A549 (cell line): ENCODE data around the gene ABTB1. TPM values are rescaled to one million over a fixed set of nuclear protein-coding genes. Genes with fewer than 3 reads are reported as not detected.
A peak's percentile ranks its signal among the peaks of the same experiment; 100 is the strongest.

Experiments used
- ATAC-seq, 2 experiments: fragments of 200-7000 bp in 1 of 2; fragments of >200 bp in 1 of 2; cut with Nextera tagmentation in 1 of 2; cut with Tn5 transposase in 1 of 2; 3 replicates each; pipeline versions ENCODE4 v1.8.0 to v1.9.1; 2018 to 2020; ENCODE audit warnings: mild to moderate bottlenecking in 1 of 2, moderate library complexity in 1 of 2
- CTCF ChIA-PET: fragments of 300-600 bp; sonication (Branson Sonifier 250); formaldehyde crosslinking; extraction: SDS; loops from one replicate; lab custom pipeline; 2021; ENCODE audit warnings: antibody characterized with exemption, inconsistent platforms; lab: Yijun Ruan, JAX
- POLR2A ChIA-PET: fragments of 350-600 bp; formaldehyde crosslinking; extraction: SDS; loops from one replicate; lab custom pipeline; 2021; ENCODE audit warnings: antibody characterized with exemption, inconsistent platforms; lab: Yijun Ruan, JAX
- DNase-seq, 2 experiments: peaks; one replicate each; pipeline versions ENCODE4 v3.0.0 to v3.0.0-alpha.2; 2011 to 2016; ENCODE audit warnings: low read depth in 1 of 2, low spot score in 1 of 2
- FAIRE-seq: peaks from 2 replicates; lab custom pipeline; 2011; peaks lifted over from hg19 to GRCh38; lab: Jason Lieb, UNC
- H3K27ac ChIP-seq, 2 experiments: fragments of >200 bp; sonication (Bioruptor Twin); formaldehyde crosslinking; 3 replicates each; pipeline ENCODE4 v1.5.1; 2016 to 2017
- H3K4me1 ChIP-seq: fragments of >200 bp; sonication (Bioruptor Twin); formaldehyde crosslinking; 3 replicates; pipeline ENCODE4 v1.6.1; 2016
- H3K4me2 ChIP-seq: fragments of >200 bp; sonication (Bioruptor Twin); formaldehyde crosslinking; 3 replicates; pipeline ENCODE4 v1.6.1; 2016
- H3K4me3 ChIP-seq: fragments of >200 bp; sonication (Bioruptor Twin); formaldehyde crosslinking; 3 replicates; pipeline ENCODE4 v1.5.1; 2016
- H3K9me3 ChIP-seq: fragments of >200 bp; sonication (Bioruptor Twin); formaldehyde crosslinking; 3 replicates; pipeline ENCODE4 v1.6.1; 2016
- BHLHE40 ChIP-seq: IDR thresholded peaks from 2 replicates; pipeline ENCODE4 v1.6.1; 2012; ENCODE audit warnings: low read depth, low read length, inconsistent platforms
- CBX8 ChIP-seq: fragments of 200-600 bp; sonication (generic); IDR thresholded peaks from 2 replicates; pipeline ENCODE4 v1.6.1; 2016
- EHF ChIP-seq: fragments of 250-450 bp; sonication (Bioruptor Pico); IDR thresholded peaks from 2 replicates; pipeline ENCODE4 v1.5.0; 2020; ENCODE audit warnings: mild to moderate bottlenecking
- EP300 ChIP-seq, 2 experiments: fragments of >200 bp; sonication (Bioruptor Twin); formaldehyde crosslinking; IDR thresholded peaks; 2 replicates in 1 of 2; 3 replicates in 1 of 2; pipeline ENCODE4 v1.6.1; 2016 to 2017
- ESRRA ChIP-seq: fragments of 150-350 bp; IDR thresholded peaks from 2 replicates; pipeline ENCODE4 v1.6.1; 2014; ENCODE audit warnings: mild to moderate bottlenecking, low read length, borderline replicate concordance
- FOSB ChIP-seq: fragments of 250-450 bp; sonication (Bioruptor Pico); IDR thresholded peaks from 2 replicates; pipeline ENCODE4 v1.5.0; 2020; ENCODE audit warnings: mild to moderate bottlenecking, moderate library complexity
- FOSL2 ChIP-seq, 2 experiments: fragments of 450-650 bp in 1 of 2; fragments of >200 bp in 1 of 2; sonication (Bioruptor Twin) in 1 of 2; formaldehyde crosslinking; IDR thresholded peaks; 2 replicates each; pipeline versions ENCODE4 v1.5.0 to v1.6.1; 2016 to 2020; ENCODE audit warnings: mild to moderate bottlenecking in 1 of 2, moderate library complexity in 1 of 2
- FOXS1 ChIP-seq: fragments of 250-450 bp; sonication (Bioruptor Pico); IDR thresholded peaks from 2 replicates; pipeline ENCODE4 v1.5.0; 2020; ENCODE audit warnings: mild to moderate bottlenecking, moderate library complexity
- HEYL ChIP-seq: fragments of 250-450 bp; sonication (Bioruptor Pico); IDR thresholded peaks from 2 replicates; pipeline ENCODE4 v1.8.0; 2021; ENCODE audit warnings: mild to moderate bottlenecking, moderate library complexity
- HOXA7 ChIP-seq: fragments of 250-450 bp; sonication (Bioruptor Pico); IDR thresholded peaks from 2 replicates; pipeline ENCODE4 v1.5.0; 2020; ENCODE audit warnings: mild to moderate bottlenecking, moderate library complexity
- KDM1A ChIP-seq: fragments of 200-600 bp; sonication (generic); IDR thresholded peaks from 2 replicates; pipeline ENCODE4 v1.6.1; 2016; ENCODE audit warnings: low read depth, mild to moderate bottlenecking
- MAZ ChIP-seq: fragments of 150-350 bp; IDR thresholded peaks from 2 replicates; pipeline ENCODE4 v1.6.1; 2014; ENCODE audit warnings: antibody characterized with exemption, low read depth, low read length, borderline replicate concordance
- MYC ChIP-seq: IDR thresholded peaks from 2 replicates; pipeline ENCODE4 v1.6.1; 2012; ENCODE audit warnings: mild to moderate bottlenecking, inconsistent platforms, low read length, improper control_type of control experiment, borderline replicate concordance
- PHF8 ChIP-seq: fragments of 200-600 bp; sonication (generic); IDR thresholded peaks from 2 replicates; pipeline ENCODE4 v1.6.1; 2016; ENCODE audit warnings: low read depth, mild to moderate bottlenecking, antibody characterized with exemption, moderate library complexity, borderline replicate concordance
- SMC3 ChIP-seq: fragments of >200 bp; sonication (Bioruptor Twin); formaldehyde crosslinking; IDR thresholded peaks from 3 replicates; pipeline ENCODE4 v1.6.1; 2018; ENCODE audit warnings: inconsistent platforms
- ZNF302 ChIP-seq: fragments of 250-450 bp; sonication (Bioruptor Pico); IDR thresholded peaks from 2 replicates; pipeline ENCODE4 v1.9.0; 2021; ENCODE audit warnings: inconsistent platforms, mild to moderate bottlenecking, moderate library complexity
- WGBS: methylation state at CpG from one replicate; pipeline ENCODE4 v1.1.6; 2017; ENCODE audit errors: missing lambda C conversion rate; 5-methylcytosine and 5-hydroxymethylcytosine counted together
- polyA plus RNA-seq, 4 experiments: library from polyadenylated mRNA; depleted of rRNA in 3 of 4; stranded (reverse); fragments of >200 nt; fragmentation: RNase III in 1 of 4; extraction: RNeasy Plus Mini Kit Qiagen cat#74134 plus additional on column Dnase treatment in 1 of 4; gene quantifications; 2 replicates in 3 of 4; 3 replicates in 1 of 4; pipeline ENCODE4 v1.2.3, GENCODE V29; 2011 to 2017
- TF ChIP-seq, protein P1 (sequence below): fragments of >200 bp; sonication (Bioruptor Twin); formaldehyde crosslinking; IDR thresholded peaks from 3 replicates; pipeline ENCODE4 v1.5.1; 2016
- TF ChIP-seq, protein P2 (sequence below): fragments of 450-650 bp; IDR thresholded peaks from 2 replicates; pipeline ENCODE4 v1.6.1; 2014; ENCODE audit warnings: antibody characterized with exemption
- TF ChIP-seq, protein P3 (sequence below): fragments of >200 bp; sonication (Bioruptor Twin); formaldehyde crosslinking; IDR thresholded peaks from 2 replicates; pipeline ENCODE4 v1.6.1; 2016
- TF ChIP-seq, protein P4 (sequence below): fragments of 250-450 bp; sonication (Bioruptor Pico); IDR thresholded peaks from 2 replicates; pipeline ENCODE4 v1.5.0; 2021; ENCODE audit warnings: mild to moderate bottlenecking, moderate library complexity, borderline replicate concordance

The ABTB1 gene
- polyA plus RNA-seq, 2 of the 4 experiments (the other 2 are of a cell fraction): 9.7 to 13.2 TPM

DNA sequence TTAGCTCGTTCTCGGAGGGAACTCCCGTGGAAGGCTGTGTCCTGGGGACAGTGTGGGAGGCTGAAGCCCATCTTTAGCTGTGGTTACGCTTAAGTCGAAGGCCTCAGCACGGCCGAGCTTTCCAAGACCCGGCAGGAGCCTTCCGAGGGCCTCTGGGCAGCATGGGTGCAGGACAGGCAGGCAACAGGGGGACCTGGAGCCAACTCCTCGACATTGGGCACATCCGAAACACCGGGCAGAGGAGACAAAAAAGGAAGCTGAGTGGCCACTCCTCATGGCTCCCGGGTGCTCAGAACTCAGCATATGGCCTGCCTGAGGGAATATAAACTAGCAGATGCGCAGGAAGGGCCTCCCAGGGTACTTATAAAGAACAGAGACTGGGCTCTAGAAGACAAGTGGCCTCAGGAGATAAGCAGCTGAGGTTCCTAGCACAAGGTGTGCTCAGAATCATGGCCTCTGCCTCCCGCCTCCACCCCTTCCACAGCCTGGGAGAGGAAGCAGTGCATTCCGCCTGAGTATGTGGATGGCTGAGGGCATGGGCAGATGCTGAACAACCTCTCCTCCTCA is 34.1 kb downstream of the ABTB1 start (continued):
- no peak for TF ChIP-seq KDM1A
- no peak for TF ChIP-seq ZNF302 (CRISPR knock-in tag)
- TF ChIP-seq HEYL (CRISPR knock-in tag): no peak
- no peak for TF ChIP-seq CBX8
- TF ChIP-seq, protein P1, sequence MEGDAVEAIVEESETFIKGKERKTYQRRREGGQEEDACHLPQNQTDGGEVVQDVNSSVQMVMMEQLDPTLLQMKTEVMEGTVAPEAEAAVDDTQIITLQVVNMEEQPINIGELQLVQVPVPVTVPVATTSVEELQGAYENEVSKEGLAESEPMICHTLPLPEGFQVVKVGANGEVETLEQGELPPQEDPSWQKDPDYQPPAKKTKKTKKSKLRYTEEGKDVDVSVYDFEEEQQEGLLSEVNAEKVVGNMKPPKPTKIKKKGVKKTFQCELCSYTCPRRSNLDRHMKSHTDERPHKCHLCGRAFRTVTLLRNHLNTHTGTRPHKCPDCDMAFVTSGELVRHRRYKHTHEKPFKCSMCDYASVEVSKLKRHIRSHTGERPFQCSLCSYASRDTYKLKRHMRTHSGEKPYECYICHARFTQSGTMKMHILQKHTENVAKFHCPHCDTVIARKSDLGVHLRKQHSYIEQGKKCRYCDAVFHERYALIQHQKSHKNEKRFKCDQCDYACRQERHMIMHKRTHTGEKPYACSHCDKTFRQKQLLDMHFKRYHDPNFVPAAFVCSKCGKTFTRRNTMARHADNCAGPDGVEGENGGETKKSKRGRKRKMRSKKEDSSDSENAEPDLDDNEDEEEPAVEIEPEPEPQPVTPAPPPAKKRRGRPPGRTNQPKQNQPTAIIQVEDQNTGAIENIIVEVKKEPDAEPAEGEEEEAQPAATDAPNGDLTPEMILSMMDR: no peak
- no peak for TF ChIP-seq FOSL2 (IDR thresholded peaks at IDR 0.05)
- no peak for TF ChIP-seq FOSL2 (CRISPR knock-in tag; IDR thresholded peaks at IDR 0.05)
- no peak for TF ChIP-seq MAZ
- TF ChIP-seq HOXA7 (CRISPR knock-in tag): no peak
- TF ChIP-seq, protein P2, sequence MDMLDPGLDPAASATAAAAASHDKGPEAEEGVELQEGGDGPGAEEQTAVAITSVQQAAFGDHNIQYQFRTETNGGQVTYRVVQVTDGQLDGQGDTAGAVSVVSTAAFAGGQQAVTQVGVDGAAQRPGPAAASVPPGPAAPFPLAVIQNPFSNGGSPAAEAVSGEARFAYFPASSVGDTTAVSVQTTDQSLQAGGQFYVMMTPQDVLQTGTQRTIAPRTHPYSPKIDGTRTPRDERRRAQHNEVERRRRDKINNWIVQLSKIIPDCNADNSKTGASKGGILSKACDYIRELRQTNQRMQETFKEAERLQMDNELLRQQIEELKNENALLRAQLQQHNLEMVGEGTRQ: no peak
- no peak for TF ChIP-seq PHF8

DNA sequence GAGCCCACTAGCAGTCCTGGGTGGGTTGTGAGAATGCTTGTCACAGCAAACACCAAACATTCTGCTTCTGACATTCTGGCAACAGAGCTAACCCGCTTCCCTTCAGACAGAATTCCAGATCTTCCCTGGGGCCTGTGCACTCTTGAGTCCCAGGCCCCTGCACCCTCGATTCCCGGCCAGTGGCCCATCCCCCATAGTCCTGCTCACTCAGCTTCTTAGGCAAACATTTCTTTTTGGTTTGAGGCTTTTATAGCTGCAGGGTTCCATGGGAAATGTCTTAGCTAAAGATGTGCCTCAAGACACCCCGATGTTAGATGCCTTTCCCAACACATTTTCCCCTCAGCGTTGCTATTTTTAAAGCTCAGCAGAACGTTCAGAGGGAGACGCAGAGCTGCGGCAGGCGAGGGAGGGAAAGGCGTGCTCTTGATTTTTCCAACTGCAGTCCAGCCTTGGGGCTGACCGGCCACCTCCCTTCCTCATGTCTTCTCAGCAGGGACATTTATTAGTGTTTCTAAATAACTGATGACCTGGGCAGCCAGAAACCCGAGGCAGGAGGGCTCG is 35.2 kb downstream of the ABTB1 start:
- ATAC-seq: no peak
- POLR2A ChIA-PET: no interaction called here
- Histone ChIP-seq H3K9me3 (peaks cover 3% of the 10 kb centered on the region; the same call in 1 of the 3 replicates), H3K4me2 (no peak overlapping the region), H3K4me3 (no peak overlapping the region), H3K27ac (peak overlapping the region in 1 of 2 experiments; percentile 33; a peak in 1 of 6 replicates), H3K4me1 (peaks cover 25% of the 10 kb centered on the region)
- no peak for FAIRE-seq
- 72% methylated on average over 13 of the region's 13 CpGs for WGBS
- DNase-seq: no peak
- CTCF ChIA-PET: no interaction called here
- TF ChIP-seq, protein P3, sequence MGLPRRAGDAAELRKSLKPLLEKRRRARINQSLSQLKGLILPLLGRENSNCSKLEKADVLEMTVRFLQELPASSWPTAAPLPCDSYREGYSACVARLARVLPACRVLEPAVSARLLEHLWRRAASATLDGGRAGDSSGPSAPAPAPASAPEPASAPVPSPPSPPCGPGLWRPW: no peak
- TF ChIP-seq EHF (CRISPR knock-in tag) (no peak), KDM1A (no peak), FOSB (CRISPR knock-in tag) (no peak), FOXS1 (CRISPR knock-in tag) (no peak), BHLHE40 (no peak), SMC3 (no peak), EP300 (IDR thresholded peaks at IDR 0.05) (no peak), PHF8 (no peak), ESRRA (no peak), MYC (no peak), CBX8 (no peak)
- TF ChIP-seq, protein P4, sequence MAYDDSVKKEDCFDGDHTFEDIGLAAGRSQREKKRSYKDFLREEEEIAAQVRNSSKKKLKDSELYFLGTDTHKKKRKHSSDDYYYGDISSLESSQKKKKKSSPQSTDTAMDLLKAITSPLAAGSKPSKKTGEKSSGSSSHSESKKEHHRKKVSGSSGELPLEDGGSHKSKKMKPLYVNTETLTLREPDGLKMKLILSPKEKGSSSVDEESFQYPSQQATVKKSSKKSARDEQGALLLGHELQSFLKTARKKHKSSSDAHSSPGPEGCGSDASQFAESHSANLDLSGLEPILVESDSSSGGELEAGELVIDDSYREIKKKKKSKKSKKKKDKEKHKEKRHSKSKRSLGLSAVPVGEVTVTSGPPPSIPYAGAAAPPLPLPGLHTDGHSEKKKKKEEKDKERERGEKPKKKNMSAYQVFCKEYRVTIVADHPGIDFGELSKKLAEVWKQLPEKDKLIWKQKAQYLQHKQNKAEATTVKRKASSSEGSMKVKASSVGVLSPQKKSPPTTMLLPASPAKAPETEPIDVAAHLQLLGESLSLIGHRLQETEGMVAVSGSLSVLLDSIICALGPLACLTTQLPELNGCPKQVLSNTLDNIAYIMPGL (CRISPR knock-in tag): no peak
